ENCODE data around the gene RNF215. TPM values are rescaled to one million over a fixed set of nuclear protein-coding genes. Genes with fewer than 3 reads are reported as not detected.

Gene RNF215
- total RNA-seq, 1 experiment from 2014 or later: 24.0 TPM

GRCh38 chr22:30370641-30371230 is 16.5 kb downstream of the RNF215 start:
- POLR2A ChIA-PET (ENCODE audit: unreplicated experiment): no interaction called here
- intact Hi-C loops (cut with micrococcal nuclease; ENCODE audit: unreplicated experiment): no loop called here
- Histone ChIP-seq H3F3A (ENCODE audit: insufficient read depth, low read depth) (no peaks in the 10 kb centered on the region; the same call in 1 of the 2 replicates), H3K36me3 (ENCODE audit: low read depth) (no peaks in the 10 kb centered on the region), H2AFZ (no peak overlapping the region), H3K4me1 (replicated peaks; ENCODE audit: insufficient read depth) (no peaks in the 10 kb centered on the region), H3K4me2 (no peak overlapping the region), H3K27me3 (ENCODE audit: insufficient read depth, low read depth) (no peaks in the 10 kb centered on the region), H3K9me2 (ENCODE audit: insufficient read depth) (no peaks in the 10 kb centered on the region), H4K20me1 (ENCODE audit: insufficient read depth) (0 out of 2 replicates have a peak, but pooled peaks cover 4% of the 10 kb centered on the region), H3K27ac (no peak overlapping the region), H3K9me3 (ENCODE audit: insufficient read depth, low read depth) (no peaks in the 10 kb centered on the region), H3K79me2 (ENCODE audit: low read depth) (no peaks in the 10 kb centered on the region), H3K4me3 (no peak overlapping the region)
- CTCF ChIA-PET: no interaction called here
- TF ChIP-seq EZH2 (IDR thresholded peaks at IDR 0.05; ENCODE audit: low read depth): no peak
- TF ChIP-seq CTCF (conservative IDR thresholded peaks at IDR 0.05): no peak
- no peak for DNase-seq
- no TSS peak for BruUV-seq (replicated peaks)

GRCh38 chr22:30368420-30368819 is 18.8 kb downstream of the RNF215 start:
- DNase-seq: no peak
- H3K4me3 ChIP-seq: no peak overlapping the region
- no peaks in the 10 kb centered on the region for H3K4me1 ChIP-seq (replicated peaks; ENCODE audit: insufficient read depth)
- no peaks in the 10 kb centered on the region for H3F3A ChIP-seq (ENCODE audit: insufficient read depth, low read depth)
- H4K20me1 ChIP-seq (ENCODE audit: insufficient read depth): no peaks in the 10 kb centered on the region
- H2AFZ ChIP-seq: no peak overlapping the region
- H3K79me2 ChIP-seq (ENCODE audit: low read depth): no peaks in the 10 kb centered on the region
- BruUV-seq (replicated peaks): no TSS peak
- no peaks in the 10 kb centered on the region for H3K27me3 ChIP-seq (ENCODE audit: insufficient read depth, low read depth)
- TF ChIP-seq EZH2 (IDR thresholded peaks at IDR 0.05; ENCODE audit: low read depth) (no peak), CTCF (conservative IDR thresholded peaks at IDR 0.05) (no peak)
- H3K27ac ChIP-seq: no peak overlapping the region
- CTCF ChIA-PET: interaction anchor here (0.6 kb wide), 1 partner anchor 246 kb away, joined by 4 read pairs; no protein-coding TSS in a partner anchor
- intact Hi-C loops (cut with micrococcal nuclease; ENCODE audit: unreplicated experiment): no loop called here
- H3K9me2 ChIP-seq (ENCODE audit: insufficient read depth): no peaks in the 10 kb centered on the region
- no peaks in the 10 kb centered on the region for H3K36me3 ChIP-seq (ENCODE audit: low read depth)
- H3K9me3 ChIP-seq (ENCODE audit: insufficient read depth, low read depth): no peaks in the 10 kb centered on the region
- POLR2A ChIA-PET (ENCODE audit: unreplicated experiment): no interaction called here
- no peak overlapping the region for H3K4me2 ChIP-seq

- POLR2A ChIA-PET (ENCODE audit: unreplicated experiment): no interaction called here
- H3K4me1 ChIP-seq (replicated peaks; ENCODE audit: insufficient read depth): no peaks in the 10 kb centered on the region
- intact Hi-C loops (cut with micrococcal nuclease; ENCODE audit: unreplicated experiment): no loop called here
- H3K4me2 ChIP-seq: no peak overlapping the region
- no peak for DNase-seq
- no peaks in the 10 kb centered on the region for H3K27me3 ChIP-seq (ENCODE audit: insufficient read depth, low read depth)
- no peak overlapping the region for H3K27ac ChIP-seq
- H3K9me3 ChIP-seq (ENCODE audit: insufficient read depth, low read depth): no peaks in the 10 kb centered on the region
- BruUV-seq (replicated peaks): no TSS peak
- no peaks in the 10 kb centered on the region for H3K9me2 ChIP-seq (ENCODE audit: insufficient read depth)
- no peak for TF ChIP-seq CTCF (conservative IDR thresholded peaks at IDR 0.05)
- no peak for TF ChIP-seq EZH2 (IDR thresholded peaks at IDR 0.05; ENCODE audit: low read depth)
- no peaks in the 10 kb centered on the region for H3K36me3 ChIP-seq (ENCODE audit: low read depth)
- H3F3A ChIP-seq (ENCODE audit: insufficient read depth, low read depth): peaks cover 11% of the 10 kb centered on the region; the same call in 1 of the 2 replicates
- CTCF ChIA-PET: no interaction called here
- no peak overlapping the region for H2AFZ ChIP-seq
- no peak overlapping the region for H3K4me3 ChIP-seq
- no peaks in the 10 kb centered on the region for H4K20me1 ChIP-seq (ENCODE audit: insufficient read depth)
- no peaks in the 10 kb centered on the region for H3K79me2 ChIP-seq (ENCODE audit: low read depth)
Measured at GRCh38 chr22:30365891-30366290, 21.3 kb downstream of the RNF215 start.
